NCI-H1105 treated with DMSO at 0.1 percent for 48 hours (cell line): Measurements from ENCODE around the gene GAS7.

Experiments
- DNase-seq: peaks from one replicate; lab custom pipeline; 2025; lab: John Stamatoyannopoulos, UW

Gene GAS7

GRCh38 chr17:10171581-10171981 is 26.8 kb downstream of the GAS7 start:
- no peak for DNase-seq

DNA sequence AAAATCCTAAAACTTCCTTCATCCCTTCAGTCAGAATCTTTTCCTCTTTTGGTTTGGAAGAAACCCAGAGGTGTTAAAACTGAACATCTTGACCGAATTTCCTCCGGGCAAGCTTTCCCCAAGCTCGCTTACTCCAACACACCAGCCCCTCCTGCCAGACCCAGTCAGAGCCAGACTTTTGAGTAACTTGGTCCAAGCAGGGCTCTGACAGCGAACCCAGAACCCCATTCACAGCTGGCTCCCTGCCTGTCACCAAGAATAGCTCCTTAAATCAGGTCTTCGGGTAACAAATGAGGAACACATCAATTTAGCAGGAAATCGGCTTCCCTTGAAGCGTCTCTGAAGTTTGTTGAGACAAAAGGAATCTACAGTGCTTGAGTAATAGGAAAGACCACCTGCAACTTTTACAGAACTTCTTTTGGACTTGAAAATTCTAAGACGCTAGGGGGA is 27.3 kb downstream of the GAS7 start:
- no peak for DNase-seq

GRCh38 chr17:10170233-10170632 is 28.2 kb downstream of the GAS7 start:
- DNase-seq, result no peak

DNA sequence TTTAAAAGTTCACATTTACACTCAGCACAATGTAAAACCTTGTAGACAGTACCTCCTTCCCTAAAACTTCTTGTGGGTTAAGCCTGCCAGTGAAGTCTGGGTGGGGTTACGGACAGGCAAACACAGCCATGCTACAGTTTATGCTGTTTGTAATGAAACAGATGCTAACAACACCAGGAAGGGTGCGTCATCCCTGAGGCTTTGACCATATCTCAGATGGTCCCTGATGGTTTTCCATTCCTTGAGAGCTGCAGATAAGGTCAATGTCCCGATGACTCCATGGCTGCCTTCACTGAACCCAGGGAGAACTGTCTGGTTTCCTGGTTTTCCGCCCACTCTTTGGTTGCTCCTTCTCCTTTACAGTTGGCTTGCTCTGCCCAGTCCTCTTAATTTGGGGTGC is 29.1 kb downstream of the GAS7 start:
- no peak for DNase-seq

DNA sequence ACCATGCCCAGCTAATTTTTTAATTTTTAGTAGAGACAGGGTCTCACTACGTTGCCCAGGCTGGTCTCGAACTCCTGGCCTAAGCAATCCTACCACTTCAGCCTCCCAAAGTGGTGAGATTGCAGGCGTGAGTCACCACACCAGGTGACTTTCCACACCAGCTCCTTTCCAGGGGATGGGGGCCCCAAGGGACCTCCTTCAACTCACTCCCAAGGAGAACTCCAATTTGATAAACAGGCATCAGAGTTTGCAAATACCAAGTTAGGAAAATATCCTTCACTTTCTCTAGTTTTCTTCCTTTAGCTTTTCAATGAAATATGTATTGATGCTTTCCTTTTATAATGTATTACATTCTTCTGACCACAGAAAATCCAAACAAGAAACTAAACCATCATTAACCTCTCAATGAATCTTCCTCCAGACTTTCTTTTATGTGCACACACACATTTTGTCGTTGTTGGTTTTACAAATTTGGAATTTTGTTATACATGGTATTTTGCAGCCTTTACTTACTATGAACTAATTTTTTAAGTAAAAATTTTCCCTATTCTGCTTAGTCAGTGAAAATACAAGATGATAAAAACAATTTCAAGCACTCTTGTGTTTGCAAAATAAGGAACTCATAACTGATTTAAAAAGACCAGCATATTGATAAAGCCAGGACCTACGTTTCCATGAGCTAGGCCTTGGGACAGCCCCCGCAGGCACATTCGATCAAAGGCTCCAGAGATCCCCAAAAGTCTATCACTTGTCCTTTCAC is 32.0 kb downstream of the GAS7 start:
- DNase-seq, result no peak

DNA sequence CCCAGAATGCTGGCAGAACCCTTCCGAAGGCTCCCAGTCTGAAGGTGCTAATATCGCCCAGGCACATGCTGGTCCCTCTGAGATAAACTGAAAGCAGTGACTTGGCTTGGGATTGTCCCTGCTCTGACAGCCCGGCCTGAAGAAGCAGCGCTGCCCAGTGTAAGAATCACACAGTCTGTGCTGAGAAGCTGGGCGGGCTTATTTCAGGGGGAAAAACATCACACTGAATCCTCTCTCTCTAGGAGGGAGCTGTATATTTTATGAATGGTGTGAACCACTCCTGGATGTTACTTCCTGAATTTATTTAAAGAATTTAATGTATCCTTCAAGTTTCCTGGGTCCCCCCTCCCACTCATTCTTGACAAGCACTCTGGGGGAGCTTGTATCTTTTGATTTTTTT is 36.3 kb downstream of the GAS7 start:
- no peak for DNase-seq

DNA sequence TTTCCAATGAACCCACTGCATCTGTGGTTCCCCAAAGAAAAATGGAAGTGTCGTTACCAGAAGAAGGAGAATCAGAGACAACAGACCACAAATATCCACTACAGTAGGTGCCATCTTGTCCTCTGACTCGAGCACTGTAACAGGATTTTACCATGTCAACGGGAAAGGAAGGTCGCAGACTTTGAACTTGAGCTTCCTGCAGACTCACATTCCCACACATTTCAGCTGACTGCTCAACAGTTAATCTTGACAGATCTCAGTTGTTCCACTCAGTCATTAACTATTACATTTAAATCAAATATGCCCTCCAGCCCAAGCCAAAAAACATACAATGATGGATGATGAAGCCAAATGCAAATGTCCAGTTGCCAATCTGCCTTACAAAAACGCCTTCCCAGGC is 37.0 kb downstream of the GAS7 start:
- no peak for DNase-seq

DNA sequence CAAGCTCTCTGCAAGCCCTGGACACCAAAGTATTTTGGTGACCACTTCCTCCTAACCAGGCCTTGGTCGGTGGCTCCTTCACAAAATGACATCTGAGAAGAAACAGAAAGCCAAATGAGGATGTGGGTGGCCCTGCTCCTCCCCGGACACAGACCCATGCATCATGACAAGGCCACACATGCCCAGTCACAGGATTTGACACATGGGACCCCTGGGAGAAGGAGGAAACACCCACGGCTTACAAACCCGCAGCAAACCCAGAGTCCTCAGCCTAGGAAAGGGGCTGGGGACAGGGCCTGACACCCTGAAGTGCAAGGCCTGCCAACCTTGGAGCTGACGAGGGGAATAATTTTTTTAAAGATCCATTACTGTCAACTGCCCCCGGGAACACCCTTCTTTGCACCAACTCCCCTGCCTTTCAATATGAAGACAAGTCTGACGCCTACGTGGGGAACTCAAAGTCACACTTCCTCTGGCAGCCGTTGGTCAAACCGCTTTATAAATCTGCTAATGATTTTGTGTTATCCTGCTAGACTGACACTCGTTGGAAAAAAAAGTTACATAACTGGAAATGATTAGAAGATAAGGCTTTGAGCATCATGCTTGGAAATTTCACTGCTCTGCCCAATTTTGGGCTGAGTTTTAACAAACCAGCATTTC is 41.3 kb downstream of the GAS7 start:
- DNase-seq, result no peak

DNA sequence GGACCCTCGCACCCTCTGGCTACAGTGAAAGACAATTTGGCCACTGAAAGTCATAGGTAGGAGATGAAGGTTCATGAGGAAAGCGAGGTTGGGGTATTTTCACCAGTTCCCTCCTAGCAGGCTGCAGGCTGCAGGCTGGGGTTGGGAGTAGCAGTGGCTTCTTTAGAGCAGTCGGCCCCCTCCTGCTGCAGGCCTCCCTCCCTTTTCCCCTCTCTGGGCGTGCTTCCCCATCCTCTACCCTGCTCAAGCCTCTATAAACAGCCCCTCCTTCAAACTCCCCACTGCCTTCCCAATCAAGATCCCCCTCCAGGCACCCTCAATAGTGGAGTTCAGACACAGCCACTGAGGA is 41.8 kb downstream of the GAS7 start:
- no peak for DNase-seq

DNA sequence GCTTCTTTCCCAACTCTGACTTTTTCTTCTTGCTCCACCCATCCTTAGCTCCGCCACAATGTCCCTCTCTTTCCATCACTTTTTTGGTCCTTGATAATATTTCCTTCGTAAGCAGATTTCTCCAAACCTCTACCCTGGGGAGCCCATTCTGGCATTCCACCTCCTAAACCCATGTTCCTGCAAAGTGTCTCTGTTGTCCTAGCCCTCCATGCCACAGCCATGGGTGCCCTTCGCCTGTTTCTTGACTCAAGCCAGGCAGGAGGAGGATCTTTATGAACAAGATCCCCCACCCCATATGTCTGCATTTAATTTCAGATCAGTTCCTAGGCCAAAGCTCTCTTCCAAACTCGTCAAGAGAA is 42.4 kb downstream of the GAS7 start:
- DNase-seq, result no peak

- DNase-seq, result no peak
These were observed 42.9 kb downstream of the GAS7 start for GRCh38 chr17:10155371-10156076.

DNA sequence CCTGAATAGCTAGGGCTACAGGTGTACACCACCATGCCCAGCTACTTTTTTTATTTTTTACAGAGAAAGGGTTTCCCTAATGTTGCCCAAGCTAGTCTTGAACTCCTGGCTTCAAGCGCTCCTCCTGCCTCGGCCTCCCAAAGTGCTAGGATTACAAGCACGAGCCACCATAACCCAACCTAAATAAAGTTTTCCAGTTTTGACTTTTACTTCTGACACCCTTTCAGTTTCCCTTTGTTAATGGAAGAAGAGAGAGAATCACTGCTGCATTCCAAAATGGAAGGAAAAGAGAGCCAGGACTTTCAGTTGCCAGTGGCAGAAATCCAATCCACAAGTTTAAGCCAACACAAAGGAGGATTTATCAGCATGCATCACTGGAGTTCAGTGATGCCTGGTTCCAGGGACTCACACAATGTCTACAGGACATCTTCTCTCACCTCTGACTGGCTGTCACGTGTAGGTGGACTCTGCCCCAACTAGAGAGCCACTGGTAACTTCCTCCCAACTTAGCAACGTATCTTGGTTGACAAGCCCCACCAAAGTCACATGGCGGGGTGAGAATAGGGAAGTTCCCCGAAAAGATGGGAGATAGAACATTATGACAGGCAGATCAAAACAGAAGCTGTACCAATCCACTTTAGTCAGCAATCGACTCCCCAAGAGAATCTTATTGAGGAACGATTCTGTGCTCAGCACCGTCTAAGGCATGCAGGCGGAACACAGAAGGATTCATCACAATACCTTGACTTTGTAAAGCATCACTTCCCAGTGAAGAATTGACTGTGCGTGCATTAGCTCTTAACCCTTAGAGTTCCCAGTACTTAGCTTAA is 46.5 kb downstream of the GAS7 start:
- no peak for DNase-seq

DNA sequence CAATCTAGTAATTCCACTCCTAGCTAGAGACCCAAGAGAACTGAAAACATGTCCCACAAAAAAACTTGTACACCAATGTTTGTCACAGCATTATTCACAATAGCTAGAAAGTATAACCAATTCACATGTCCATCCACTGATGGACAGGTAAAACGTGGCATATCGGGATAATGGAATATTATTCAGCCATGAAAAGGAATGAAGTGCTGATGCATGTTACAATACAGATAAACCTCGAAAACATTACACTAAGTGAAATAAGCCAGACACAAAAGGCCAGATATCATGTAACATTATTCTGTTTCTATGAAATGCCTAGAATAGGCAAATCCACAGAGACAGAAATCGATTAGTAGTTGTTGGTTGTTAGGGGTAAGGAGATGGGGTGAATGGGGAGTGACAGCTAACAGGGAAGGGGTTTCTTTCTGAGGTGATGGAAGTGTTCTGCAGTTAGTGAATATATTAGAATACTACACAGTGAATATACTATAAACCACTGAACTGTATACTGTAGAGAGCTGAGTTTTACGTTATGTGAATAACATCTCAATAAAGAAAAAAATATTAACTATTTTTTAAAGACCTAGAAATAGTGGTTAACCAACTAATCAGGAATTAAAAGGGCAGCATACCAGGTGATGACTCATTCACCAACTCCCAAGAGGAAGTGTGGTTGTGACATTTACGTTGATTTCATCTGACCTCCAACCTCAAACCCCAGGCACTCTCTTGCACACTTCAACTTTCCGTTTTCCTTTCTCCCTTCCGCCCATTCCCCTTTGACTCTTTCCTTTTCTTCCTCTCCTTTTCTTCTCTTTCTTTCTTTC is 48.6 kb downstream of the GAS7 start:
- no peak for DNase-seq

GRCh38 chr17:10147761-10148415 is 50.5 kb downstream of the GAS7 start:
- no peak for DNase-seq

- no peak for DNase-seq
These were observed 51.4 kb downstream of the GAS7 start for GRCh38 chr17:10147040-10147439.

DNA sequence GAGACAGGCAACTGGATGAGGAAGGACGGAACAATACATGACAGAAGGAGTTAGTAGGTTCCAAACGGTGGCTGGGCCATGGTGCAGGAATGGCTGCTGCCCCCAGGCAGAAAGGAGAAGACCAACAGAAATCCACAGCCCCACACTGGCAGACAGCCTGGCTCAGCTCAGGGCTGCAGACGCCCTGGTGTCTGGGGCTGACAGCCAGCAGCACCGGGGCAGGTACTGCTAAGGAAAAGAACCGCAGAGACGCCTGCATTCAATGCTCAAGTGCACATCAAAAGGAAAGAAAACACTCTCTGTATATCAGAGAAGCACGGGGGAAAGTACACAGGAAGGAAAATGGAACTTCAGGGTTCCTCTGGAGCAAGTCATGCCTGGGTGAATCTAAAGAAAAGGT is 53.4 kb downstream of the GAS7 start:
- no peak for DNase-seq

DNA sequence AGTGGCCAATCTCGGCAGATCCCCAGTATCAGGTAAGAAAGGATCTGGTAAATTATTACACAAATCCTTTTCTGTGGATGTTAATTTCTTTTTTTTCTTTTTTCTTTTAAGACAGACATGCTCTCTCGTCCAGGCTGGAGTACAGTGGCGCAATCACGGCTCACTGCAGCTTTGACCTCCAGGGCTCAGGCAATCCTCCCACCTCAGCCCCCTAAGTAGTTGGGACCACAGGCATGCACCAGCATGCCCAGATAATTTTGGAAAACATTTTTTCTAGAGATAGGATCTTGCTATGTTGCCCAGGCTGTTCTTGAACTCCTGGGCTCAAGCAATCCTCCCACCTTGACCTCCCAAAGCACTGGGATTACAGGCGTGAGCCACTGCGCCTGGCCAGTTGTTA is 54.0 kb downstream of the GAS7 start:
- DNase-seq, result no peak

GRCh38 chr17:10141436-10141835 is 57.0 kb downstream of the GAS7 start:
- no peak for DNase-seq

DNA sequence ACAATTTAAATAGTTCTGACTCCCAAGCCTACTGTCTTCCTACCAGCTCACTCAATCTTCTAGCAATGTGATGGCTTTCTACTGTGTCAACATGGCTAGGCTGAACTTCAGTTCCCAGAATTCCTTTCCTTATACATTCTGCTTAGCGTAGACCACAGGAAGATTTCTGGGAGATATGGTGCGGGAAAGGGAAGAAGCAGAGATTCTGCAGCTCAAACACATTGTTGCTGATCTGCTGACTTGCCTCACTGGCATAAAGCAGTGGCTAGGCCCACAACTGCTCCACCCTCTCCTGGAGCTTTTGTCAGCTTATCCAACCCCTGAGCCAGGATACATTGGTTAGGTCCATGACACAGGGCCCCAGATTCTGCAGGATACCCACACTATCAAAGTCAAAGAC is 58.8 kb downstream of the GAS7 start:
- no peak for DNase-seq

- no peak for DNase-seq
These were observed 62.0 kb downstream of the GAS7 start for GRCh38 chr17:10136258-10136981.
